ENCODE data around the gene GALNTL6. TPM values are rescaled to one million over a fixed set of nuclear protein-coding genes. Genes with fewer than 3 reads are reported as not detected.

Gene GALNTL6
- total and polyA plus RNA-seq, 2 of the 4 experiments (the other 2 are of a cell fraction) = under 0.01 TPM; not detected in 1

DNA sequence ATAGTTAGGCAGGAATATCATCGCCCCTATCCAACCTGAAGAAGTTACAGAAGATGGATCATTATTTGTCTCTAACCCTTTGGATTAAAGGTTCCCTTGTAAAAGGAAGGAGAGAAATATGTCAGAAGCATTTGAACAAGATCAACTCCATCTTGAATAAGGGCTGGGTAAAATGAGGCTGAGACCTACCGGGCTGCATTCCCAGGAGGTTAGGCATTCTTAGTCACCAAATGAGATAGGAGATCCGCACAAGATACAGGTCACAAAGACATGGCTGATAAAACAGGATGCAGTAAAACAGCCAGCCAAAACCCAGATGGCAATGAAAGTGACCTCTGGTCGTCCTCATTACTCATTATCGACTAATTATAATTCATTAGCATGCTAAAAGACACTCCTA, 148.9 kb downstream of the GALNTL6 start:
- TF ChIP-seq ELK1 (IDR thresholded peaks at IDR 0.05; ENCODE audit: borderline replicate concordance, low read depth, low read length) (no peak), MAFK (IDR thresholded peaks at IDR 0.05; ENCODE audit: low read depth, low read length) (no peak), BHLHE40 (IDR thresholded peaks at IDR 0.05; ENCODE audit: low read depth, low read length) (no peak), RCOR1 (IDR thresholded peaks at IDR 0.05; ENCODE audit: insufficient replicate concordance, low read length) (no peak), RFX5 (IDR thresholded peaks at IDR 0.05; ENCODE audit: low read depth, low read length) (no peak), USF2 (IDR thresholded peaks at IDR 0.05; ENCODE audit: low read depth, low read length) (no peak), MXI1 (IDR thresholded peaks at IDR 0.05; ENCODE audit: borderline replicate concordance, low read depth, low read length) (no peak), FOS (IDR thresholded peaks at IDR 0.05; ENCODE audit: low read depth, low read length) (no peak), NFE2L2 (IDR thresholded peaks at IDR 0.05; ENCODE audit: low read depth, low read length) (no peak)
- H3K14ac ChIP-seq (replicated peaks; ENCODE audit: low read depth, low read length) = no peak overlapping the region
- ChIA-PET CTCF (no interaction called here), POLR2A (ENCODE audit: unreplicated experiment) (no interaction called here)
- no peak overlapping the region for H2AK9ac ChIP-seq (replicated peaks; ENCODE audit: low read depth, low read length, poor library complexity)
- no peak overlapping the region for H2BK15ac ChIP-seq (ENCODE audit: low read depth, low read length)
- H3K27ac ChIP-seq (ENCODE audit: insufficient read depth, low read length) = no peak overlapping the region
- no peaks in the 10 kb centered on the region for H3K27me3 ChIP-seq (ENCODE audit: control insufficient read depth, insufficient read depth, low read length)
- H3K4me1 ChIP-seq (ENCODE audit: control insufficient read depth, insufficient read depth, low read length) = no peaks in the 10 kb centered on the region
- intact Hi-C loops (cut with micrococcal nuclease) = no loop called here
- H3K4ac ChIP-seq (ENCODE audit: low read depth, low read length) = no peak overlapping the region
- H3K23ac ChIP-seq (ENCODE audit: low read depth, low read length) = no peak overlapping the region
- H3K18ac ChIP-seq (ENCODE audit: low read depth, low read length) = no peak overlapping the region
- H2BK5ac ChIP-seq (ENCODE audit: low read depth, low read length, poor library complexity, severe bottlenecking) = no peak overlapping the region
- H2BK20ac ChIP-seq (ENCODE audit: low read depth, low read length) = no peak overlapping the region
- H3K56ac ChIP-seq (ENCODE audit: extremely low read depth, insufficient read depth, low read length) = no peak overlapping the region
- BruUV-seq (replicated peaks) = no TSS peak
- no peak overlapping the region for H3K4me3 ChIP-seq (ENCODE audit: insufficient read depth, low read depth, low read length)
- H3K9me3 ChIP-seq (ENCODE audit: control insufficient read depth, insufficient read depth, low read length) = peaks cover 3% of the 10 kb centered on the region
- in situ Hi-C loops (cut with MboI; ENCODE audit: low sequenced_read_pairs) = no loop called here
- dilution Hi-C loops (cut with HindIII; ENCODE audit: low sequenced_read_pairs, unreplicated experiment) = no loop called here
- WGBS, 2 experiments (ENCODE audit: extremely low coverage in 2 of 2, insufficient read length in 1 of 2) = no CpG with 5 or more reads among the region's 5 CpGs
- DNase-seq (no peak), ATAC-seq (ENCODE audit: low read depth) (no peak)
- H3K79me1 ChIP-seq (ENCODE audit: low read depth in 1 of 2, low read length in 2 of 2) = no peaks in the 10 kb centered on the region
- no peaks in the 10 kb centered on the region for H3K36me3 ChIP-seq (ENCODE audit: control insufficient read depth, insufficient read depth, low read length)
- no peak overlapping the region for H4K5ac ChIP-seq (ENCODE audit: low read depth, low read length)
- H3K9ac ChIP-seq (ENCODE audit: low read depth, low read length) = no peak overlapping the region
- no peak overlapping the region for H2BK120ac ChIP-seq (ENCODE audit: low read depth, low read length)
- no peak overlapping the region for H2AFZ ChIP-seq (replicated peaks; ENCODE audit: low read length, poor library complexity)
- H4K8ac ChIP-seq (ENCODE audit: low read depth in 2 of 2, low read length in 2 of 2) = no peak overlapping the region
- no peak overlapping the region for H3K4me2 ChIP-seq (ENCODE audit: low read depth, low read length)
- H3K9me1 ChIP-seq (ENCODE audit: insufficient read depth, low read length) = no peaks in the 10 kb centered on the region
- H4K20me1 ChIP-seq (ENCODE audit: insufficient read depth, low read length) = no peaks in the 10 kb centered on the region
- H4K91ac ChIP-seq (ENCODE audit: insufficient read depth, low read depth, low read length) = no peak overlapping the region
- H2AK5ac ChIP-seq (ENCODE audit: low read depth, low read length) = no peak overlapping the region
